ENCODE results near the gene LAIR2.

The LAIR2 gene

DNA sequence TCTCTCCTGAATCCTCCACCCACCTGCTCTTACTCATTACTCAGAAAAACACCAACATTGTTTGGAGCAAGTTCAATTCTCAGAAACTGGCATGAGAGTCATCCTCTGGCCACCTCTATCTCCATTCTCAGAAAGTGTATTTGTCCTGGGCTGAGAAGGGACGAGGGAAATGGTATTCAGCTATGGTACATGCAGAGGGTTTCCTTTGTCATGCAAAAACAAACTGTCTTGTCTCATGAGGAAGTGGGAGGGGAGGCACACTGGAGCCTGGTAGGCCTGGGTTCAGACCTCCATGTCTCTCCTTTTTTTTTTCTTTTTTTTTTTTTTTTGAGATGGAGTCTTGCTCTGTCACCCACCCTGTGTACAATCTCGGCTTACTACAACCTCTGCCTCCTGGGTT, 39.1 kb downstream of the LAIR2 start:
- H3K4me3 ChIP-seq (ENCODE audit: low read length in 2 of 2) = no peak overlapping the region
- no peaks in the 10 kb centered on the region for H3K36me3 ChIP-seq (ENCODE audit: control insufficient read depth in 2 of 2, insufficient read depth in 2 of 2, low read length in 2 of 2)
- peaks cover 0 to 4% of the 10 kb centered on the region in 2 donors for H3K27me3 ChIP-seq (ENCODE audit: control insufficient read depth in 1 of 2, insufficient read depth in 2 of 2, low read length in 2 of 2)
- H3K27ac ChIP-seq (ENCODE audit: low read length) = no peak overlapping the region
- no peak overlapping the region for H3K9ac ChIP-seq (ENCODE audit: low read length in 2 of 2)
- peaks cover 0 to 3% of the 10 kb centered on the region in 2 donors for H3K9me3 ChIP-seq (ENCODE audit: control insufficient read depth in 2 of 2, low read length in 2 of 2)
- H3K4me1 ChIP-seq (ENCODE audit: control insufficient read depth, insufficient read depth, low read length) = no peaks in the 10 kb centered on the region

DNA sequence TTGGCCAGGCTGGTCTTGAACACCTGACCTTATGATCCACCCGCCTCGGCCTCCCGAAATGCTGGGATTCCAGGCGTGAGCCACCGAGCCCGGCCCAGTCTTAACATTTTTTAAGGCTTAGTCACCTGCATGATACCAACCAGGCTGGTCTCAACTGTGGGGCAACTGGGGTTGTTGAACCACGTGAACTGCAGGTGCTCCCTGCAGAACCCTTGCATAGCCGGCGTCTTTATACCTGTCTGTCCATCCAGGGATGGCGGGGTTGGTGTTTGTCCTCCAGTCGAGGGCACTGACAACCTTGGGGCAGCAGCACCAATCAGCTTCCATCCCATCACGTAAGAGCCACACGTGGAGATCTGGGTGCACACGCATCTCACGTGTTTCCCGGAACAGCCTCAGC, 46.2 kb downstream of the LAIR2 start:
- H3K27me3 ChIP-seq (ENCODE audit: control insufficient read depth in 1 of 2, insufficient read depth in 2 of 2, low read length in 2 of 2) = peaks cover 0 to 4% of the 10 kb centered on the region in 2 donors
- H3K27ac ChIP-seq (ENCODE audit: low read length) = no peak overlapping the region
- H3K9ac ChIP-seq (ENCODE audit: low read length in 2 of 2) = no peak overlapping the region
- no peak overlapping the region for H3K4me3 ChIP-seq (ENCODE audit: low read length in 2 of 2)
- no peaks in the 10 kb centered on the region for H3K36me3 ChIP-seq (ENCODE audit: control insufficient read depth in 2 of 2, insufficient read depth in 2 of 2, low read length in 2 of 2)
- H3K4me1 ChIP-seq (ENCODE audit: control insufficient read depth, insufficient read depth, low read length) = no peaks in the 10 kb centered on the region
- peaks cover 0 to 3% of the 10 kb centered on the region in 2 donors for H3K9me3 ChIP-seq (ENCODE audit: control insufficient read depth in 2 of 2, low read length in 2 of 2)

DNA sequence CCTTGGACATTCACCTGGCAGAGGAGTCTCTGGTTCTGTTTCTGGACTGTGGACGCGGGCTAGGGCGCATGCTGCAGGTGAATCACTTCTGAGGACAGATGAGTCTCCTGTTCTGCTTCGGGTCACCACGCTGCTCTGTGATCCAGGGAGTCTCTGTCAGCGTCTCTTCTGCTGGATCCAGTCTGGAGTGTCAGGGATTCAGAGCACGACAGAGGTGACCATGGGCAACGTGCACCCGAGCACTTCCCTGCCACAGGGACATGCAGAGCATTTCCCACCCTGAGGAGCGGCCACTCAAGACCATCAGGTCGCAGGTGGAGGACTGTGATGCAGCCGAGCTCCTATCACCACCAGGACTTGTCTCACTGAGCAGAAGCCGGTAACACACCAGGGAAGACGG, 46.6 kb downstream of the LAIR2 start:
- no peak overlapping the region for H3K4me3 ChIP-seq (ENCODE audit: low read length in 2 of 2)
- H3K27ac ChIP-seq (ENCODE audit: low read length) = no peak overlapping the region
- peaks cover 0 to 4% of the 10 kb centered on the region in 2 donors for H3K27me3 ChIP-seq (ENCODE audit: control insufficient read depth in 1 of 2, insufficient read depth in 2 of 2, low read length in 2 of 2)
- H3K4me1 ChIP-seq (ENCODE audit: control insufficient read depth, insufficient read depth, low read length) = no peaks in the 10 kb centered on the region
- H3K9me3 ChIP-seq (ENCODE audit: control insufficient read depth in 2 of 2, low read length in 2 of 2) = peaks cover 0 to 3% of the 10 kb centered on the region in 2 donors
- no peak overlapping the region for H3K9ac ChIP-seq (ENCODE audit: low read length in 2 of 2)
- no peaks in the 10 kb centered on the region for H3K36me3 ChIP-seq (ENCODE audit: control insufficient read depth in 2 of 2, insufficient read depth in 2 of 2, low read length in 2 of 2)

DNA sequence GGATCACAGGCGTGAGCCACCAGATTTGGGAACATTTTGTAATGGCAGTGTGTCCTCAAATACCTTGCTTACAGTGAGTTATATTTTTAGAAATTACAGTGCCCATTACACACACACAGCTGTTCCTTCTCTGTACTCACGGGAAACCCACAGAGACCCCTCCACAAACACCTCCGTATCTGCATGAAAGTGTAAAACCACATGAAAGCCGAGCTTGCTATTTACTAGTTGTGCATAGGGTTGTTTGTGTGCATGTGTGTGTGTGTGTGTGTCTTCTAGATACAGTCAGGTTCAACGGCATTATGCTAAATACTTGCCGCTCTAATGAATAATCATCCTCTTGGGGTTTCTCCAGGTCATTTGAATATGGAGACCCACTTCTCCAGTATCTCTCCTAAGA, 48.7 kb downstream of the LAIR2 start:
- Histone ChIP-seq H3K27ac (ENCODE audit: low read length) (no peak overlapping the region), H3K9me3 (ENCODE audit: control insufficient read depth in 2 of 2, low read length in 2 of 2) (no peaks in the 10 kb centered on the region), H3K27me3 (ENCODE audit: control insufficient read depth in 1 of 2, insufficient read depth in 2 of 2, low read length in 2 of 2) (peaks cover 0 to 4% of the 10 kb centered on the region in 2 donors), H3K36me3 (ENCODE audit: control insufficient read depth in 2 of 2, insufficient read depth in 2 of 2, low read length in 2 of 2) (no peaks in the 10 kb centered on the region), H3K9ac (ENCODE audit: low read length in 2 of 2) (no peak overlapping the region), H3K4me3 (ENCODE audit: low read length in 2 of 2) (no peak overlapping the region), H3K4me1 (ENCODE audit: control insufficient read depth, insufficient read depth, low read length) (no peaks in the 10 kb centered on the region)

DNA sequence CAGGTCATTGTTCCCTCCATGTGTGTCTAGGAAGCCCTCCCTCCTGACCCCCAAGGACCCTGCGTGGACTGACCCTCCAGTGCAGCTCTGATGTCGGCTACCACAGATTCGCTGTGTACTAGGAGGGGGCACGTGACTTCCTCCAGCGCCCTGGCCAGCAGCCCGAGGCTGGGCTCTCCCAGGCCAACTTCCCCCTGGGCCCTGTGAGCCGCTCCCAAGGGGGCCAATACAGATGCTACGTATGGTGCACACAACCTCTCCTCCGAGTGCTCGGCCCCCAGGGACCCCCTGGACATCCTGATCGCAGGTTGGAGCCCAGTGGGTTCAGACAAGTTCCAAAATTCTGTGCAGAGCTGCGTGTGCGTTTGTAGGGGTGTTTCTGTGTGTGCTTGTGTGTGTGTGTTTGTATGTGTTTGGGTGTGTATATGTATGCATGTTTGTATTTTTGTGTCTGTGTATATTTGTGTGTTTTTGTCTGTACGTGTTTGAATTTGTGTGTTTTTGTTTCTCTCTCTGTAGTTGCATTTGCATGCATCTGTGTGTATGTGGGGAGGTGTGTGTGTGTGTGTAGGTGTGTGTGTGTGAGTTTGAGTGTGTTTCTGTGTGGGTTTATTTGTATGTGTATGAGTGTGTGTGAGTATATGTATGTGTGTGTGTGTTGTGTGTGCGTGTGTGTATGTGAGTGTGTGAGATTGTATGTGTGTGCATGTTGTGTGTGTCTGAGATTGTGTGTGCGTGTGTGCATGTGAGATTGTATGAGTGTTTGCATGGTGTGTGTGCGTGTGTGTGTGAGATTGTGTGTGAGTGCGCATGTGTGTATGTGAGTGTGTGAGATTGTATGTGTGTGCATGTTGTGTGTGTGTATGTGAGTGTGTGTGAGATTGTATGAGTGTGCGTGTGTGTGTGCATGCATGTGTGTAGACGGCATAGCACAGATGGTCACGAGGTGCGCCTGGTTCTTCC, 49.6 kb downstream of the LAIR2 start:
- H3K27me3 ChIP-seq (ENCODE audit: control insufficient read depth in 1 of 2, insufficient read depth in 2 of 2, low read length in 2 of 2) = peaks cover 0 to 2% of the 10 kb centered on the region in 2 donors
- no peaks in the 10 kb centered on the region for H3K9me3 ChIP-seq (ENCODE audit: control insufficient read depth in 2 of 2, low read length in 2 of 2)
- no peaks in the 10 kb centered on the region for H3K36me3 ChIP-seq (ENCODE audit: control insufficient read depth in 2 of 2, insufficient read depth in 2 of 2, low read length in 2 of 2)
- no peak overlapping the region for H3K4me3 ChIP-seq (ENCODE audit: low read length in 2 of 2)
- no peak overlapping the region for H3K27ac ChIP-seq (ENCODE audit: low read length)
- no peak overlapping the region for H3K9ac ChIP-seq (ENCODE audit: low read length in 2 of 2)
- no peaks in the 10 kb centered on the region for H3K4me1 ChIP-seq (ENCODE audit: control insufficient read depth, insufficient read depth, low read length)

DNA sequence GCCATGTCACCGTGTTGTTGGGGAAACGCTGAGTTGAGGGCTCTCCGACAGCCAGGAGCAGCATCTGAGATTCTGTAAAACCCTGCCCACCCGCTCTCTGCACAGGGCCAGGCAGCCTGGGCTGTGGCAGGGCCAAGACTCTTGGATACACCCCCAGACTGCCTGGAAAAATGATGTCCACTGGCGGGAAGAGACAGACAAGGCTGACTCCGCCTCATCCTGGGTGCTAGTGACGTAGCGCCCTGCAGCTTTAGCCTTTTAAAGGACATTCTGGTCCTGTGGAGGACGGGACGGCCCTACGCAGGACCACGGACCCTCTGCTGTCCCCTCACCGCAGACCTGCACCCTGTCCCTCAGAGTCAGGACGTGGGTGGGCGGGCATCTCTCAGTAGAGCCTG, 50.3 kb downstream of the LAIR2 start:
- Histone ChIP-seq H3K4me3 (ENCODE audit: low read length in 2 of 2) (no peak overlapping the region), H3K36me3 (ENCODE audit: control insufficient read depth in 2 of 2, insufficient read depth in 2 of 2, low read length in 2 of 2) (no peaks in the 10 kb centered on the region), H3K9ac (ENCODE audit: low read length in 2 of 2) (no peak overlapping the region), H3K27me3 (ENCODE audit: control insufficient read depth in 1 of 2, insufficient read depth in 2 of 2, low read length in 2 of 2) (peaks cover 0 to 2% of the 10 kb centered on the region in 2 donors), H3K4me1 (ENCODE audit: control insufficient read depth, insufficient read depth, low read length) (no peaks in the 10 kb centered on the region), H3K9me3 (ENCODE audit: control insufficient read depth in 2 of 2, low read length in 2 of 2) (no peaks in the 10 kb centered on the region), H3K27ac (ENCODE audit: low read length) (no peak overlapping the region)

DNA sequence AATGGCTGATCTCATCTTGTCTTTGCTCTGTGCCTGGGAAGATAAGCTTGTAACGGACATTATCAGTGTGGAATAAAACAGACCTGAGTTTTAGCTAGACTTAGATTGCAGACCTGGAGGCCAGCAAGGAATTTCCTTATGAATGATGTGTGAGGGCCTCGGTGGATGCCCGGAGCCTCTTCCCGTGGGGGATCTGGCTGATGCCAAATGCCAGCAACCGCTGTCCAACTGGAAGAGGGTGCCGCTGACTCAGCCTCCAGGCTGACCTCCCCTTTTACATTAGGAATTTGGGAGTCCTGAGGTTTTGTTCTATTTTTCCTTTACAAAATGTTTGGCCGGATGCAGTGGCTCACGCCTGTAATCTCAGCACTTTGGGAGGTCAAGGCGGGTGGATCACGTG, 51.4 kb downstream of the LAIR2 start:
- H3K27ac ChIP-seq (ENCODE audit: low read length) = no peak overlapping the region
- H3K9ac ChIP-seq (ENCODE audit: low read length in 2 of 2) = no peak overlapping the region
- H3K27me3 ChIP-seq (ENCODE audit: control insufficient read depth in 1 of 2, insufficient read depth in 2 of 2, low read length in 2 of 2) = no peaks in the 10 kb centered on the region
- no peaks in the 10 kb centered on the region for H3K4me1 ChIP-seq (ENCODE audit: control insufficient read depth, insufficient read depth, low read length)
- H3K36me3 ChIP-seq (ENCODE audit: control insufficient read depth in 2 of 2, insufficient read depth in 2 of 2, low read length in 2 of 2) = no peaks in the 10 kb centered on the region
- no peaks in the 10 kb centered on the region for H3K9me3 ChIP-seq (ENCODE audit: control insufficient read depth in 2 of 2, low read length in 2 of 2)
- no peak overlapping the region for H3K4me3 ChIP-seq (ENCODE audit: low read length in 2 of 2)

DNA sequence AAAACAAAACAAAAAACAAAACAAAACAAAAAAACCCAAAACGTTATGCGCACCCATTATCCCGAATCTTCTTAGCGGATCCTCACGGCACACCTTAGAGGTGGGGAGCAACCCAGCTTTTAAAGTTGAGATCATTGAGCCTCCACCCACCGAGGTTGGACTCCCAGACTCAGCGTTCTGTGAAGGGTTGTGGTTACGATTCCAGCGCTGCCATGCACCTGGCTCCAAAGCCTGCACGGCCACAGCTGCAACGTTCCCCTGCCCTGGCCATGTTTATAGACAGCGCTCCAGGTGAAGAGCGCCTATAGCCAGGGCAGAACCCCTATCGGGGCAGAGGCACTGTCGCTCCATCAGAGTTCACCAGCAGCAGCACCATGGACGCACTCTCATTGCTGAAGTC, 52.3 kb downstream of the LAIR2 start:
- Histone ChIP-seq H3K27ac (ENCODE audit: low read length) (no peak overlapping the region), H3K4me1 (ENCODE audit: control insufficient read depth, insufficient read depth, low read length) (no peaks in the 10 kb centered on the region), H3K9me3 (ENCODE audit: control insufficient read depth in 2 of 2, low read length in 2 of 2) (no peaks in the 10 kb centered on the region), H3K36me3 (ENCODE audit: control insufficient read depth in 2 of 2, insufficient read depth in 2 of 2, low read length in 2 of 2) (no peaks in the 10 kb centered on the region), H3K9ac (ENCODE audit: low read length in 2 of 2) (no peak overlapping the region), H3K27me3 (ENCODE audit: control insufficient read depth in 1 of 2, insufficient read depth in 2 of 2, low read length in 2 of 2) (no peaks in the 10 kb centered on the region), H3K4me3 (ENCODE audit: low read length in 2 of 2) (no peak overlapping the region)

DNA sequence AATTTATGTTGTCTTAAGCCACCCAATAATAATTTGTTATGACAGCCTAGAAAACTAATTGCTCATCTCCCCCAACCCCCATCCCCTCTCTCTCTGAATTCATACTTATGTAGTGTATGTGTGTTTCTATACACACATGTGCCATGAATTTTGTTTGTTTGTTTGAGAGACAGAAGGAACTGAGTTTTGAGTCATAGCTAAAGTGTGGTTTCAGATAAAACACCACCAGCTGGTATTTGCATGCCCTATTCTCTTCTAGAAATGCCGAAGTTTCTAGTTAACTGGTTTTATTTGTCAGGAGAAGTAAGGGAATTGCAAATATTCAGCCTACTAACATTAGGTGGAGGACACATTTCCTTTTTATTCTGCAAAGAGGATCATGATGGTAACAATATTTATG, 53.6 kb downstream of the LAIR2 start:
- Histone ChIP-seq H3K9me3 (ENCODE audit: control insufficient read depth in 2 of 2, low read length in 2 of 2) (no peaks in the 10 kb centered on the region), H3K36me3 (ENCODE audit: control insufficient read depth in 2 of 2, insufficient read depth in 2 of 2, low read length in 2 of 2) (no peaks in the 10 kb centered on the region), H3K9ac (ENCODE audit: low read length in 2 of 2) (no peak overlapping the region), H3K4me3 (ENCODE audit: low read length in 2 of 2) (no peak overlapping the region), H3K4me1 (ENCODE audit: control insufficient read depth, insufficient read depth, low read length) (no peaks in the 10 kb centered on the region), H3K27me3 (ENCODE audit: control insufficient read depth in 1 of 2, insufficient read depth in 2 of 2, low read length in 2 of 2) (no peaks in the 10 kb centered on the region), H3K27ac (ENCODE audit: low read length) (no peak overlapping the region)

DNA sequence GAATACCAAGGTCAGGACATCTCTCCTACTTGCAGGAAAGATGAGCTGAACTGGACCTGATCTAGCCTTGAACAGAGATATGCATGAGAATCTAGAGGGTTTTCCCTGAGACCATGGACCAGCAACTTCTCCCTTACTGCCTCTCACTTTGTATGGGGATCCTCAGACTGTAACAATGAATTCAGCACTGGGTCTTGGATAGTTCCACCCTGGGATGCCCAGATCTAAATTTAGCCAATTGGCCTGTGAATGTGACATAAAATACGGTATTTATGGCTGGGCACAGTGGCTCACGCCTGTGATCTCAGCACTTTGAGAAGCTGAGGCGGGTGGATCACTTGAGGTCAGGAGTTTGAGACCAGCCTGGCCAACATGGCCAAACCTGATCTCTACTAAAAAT, 55.7 kb downstream of the LAIR2 start:
- no peaks in the 10 kb centered on the region for H3K27me3 ChIP-seq (ENCODE audit: control insufficient read depth in 1 of 2, insufficient read depth in 2 of 2, low read length in 2 of 2)
- no peak overlapping the region for H3K4me3 ChIP-seq (ENCODE audit: low read length in 2 of 2)
- no peaks in the 10 kb centered on the region for H3K9me3 ChIP-seq (ENCODE audit: control insufficient read depth in 2 of 2, low read length in 2 of 2)
- no peaks in the 10 kb centered on the region for H3K36me3 ChIP-seq (ENCODE audit: control insufficient read depth in 2 of 2, insufficient read depth in 2 of 2, low read length in 2 of 2)
- no peak overlapping the region for H3K27ac ChIP-seq (ENCODE audit: low read length)
- no peaks in the 10 kb centered on the region for H3K4me1 ChIP-seq (ENCODE audit: control insufficient read depth, insufficient read depth, low read length)
- no peak overlapping the region for H3K9ac ChIP-seq (ENCODE audit: low read length in 2 of 2)
